Neural progenitor cell (in vitro differentiated cells): ENCODE data around the gene ZNF148.

Experiments
- CTCF ChIP-seq: fragments of 200-600 bp; sonication (generic); IDR thresholded peaks from 2 replicates; pipeline ENCODE4 v1.5.1; 2017; ENCODE audit warnings: antibody characterized with exemption, mild to moderate bottlenecking
- EZH2 ChIP-seq: fragments of 200-600 bp; sonication (generic); IDR thresholded peaks from 2 replicates; pipeline ENCODE4 v1.6.1; 2017; ENCODE audit warnings: antibody characterized with exemption, mild to moderate bottlenecking, moderate library complexity
- EZH2phosphoT487 ChIP-seq: fragments of 200-600 bp; sonication (generic); IDR thresholded peaks from 2 replicates; pipeline ENCODE4 v1.6.1; 2017; ENCODE audit warnings: antibody characterized with exemption

DNA sequence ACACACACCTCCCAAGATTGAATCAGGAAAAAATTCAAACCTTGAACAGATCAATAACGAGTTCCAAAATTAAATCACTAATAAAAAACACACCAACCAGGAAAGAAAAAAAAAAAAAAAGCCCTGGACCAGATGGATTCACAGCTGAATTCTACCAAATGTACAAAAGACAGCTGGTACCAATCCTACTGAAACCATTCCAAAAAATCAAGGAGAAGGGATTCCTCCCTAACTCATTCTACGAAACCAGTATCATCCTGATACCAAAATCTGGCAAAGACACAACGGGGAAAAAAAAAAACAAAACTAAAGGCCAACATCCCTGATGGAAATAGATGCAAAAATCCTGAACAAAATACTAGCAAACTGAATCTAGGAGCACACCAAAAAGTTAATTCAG is 108.2 kb downstream of the ZNF148 start:
- TF ChIP-seq CTCF: no peak
- no peak for TF ChIP-seq EZH2
- TF ChIP-seq EZH2phosphoT487: no peak
